ENCODE results near the gene ARID3A. TPM values are rescaled to one million over a fixed set of nuclear protein-coding genes. Genes with fewer than 3 reads are reported as not detected.

ARID3A gene
- total RNA-seq, 2 experiments from 2014 or later = 9.9 to 21.6 TPM

DNA sequence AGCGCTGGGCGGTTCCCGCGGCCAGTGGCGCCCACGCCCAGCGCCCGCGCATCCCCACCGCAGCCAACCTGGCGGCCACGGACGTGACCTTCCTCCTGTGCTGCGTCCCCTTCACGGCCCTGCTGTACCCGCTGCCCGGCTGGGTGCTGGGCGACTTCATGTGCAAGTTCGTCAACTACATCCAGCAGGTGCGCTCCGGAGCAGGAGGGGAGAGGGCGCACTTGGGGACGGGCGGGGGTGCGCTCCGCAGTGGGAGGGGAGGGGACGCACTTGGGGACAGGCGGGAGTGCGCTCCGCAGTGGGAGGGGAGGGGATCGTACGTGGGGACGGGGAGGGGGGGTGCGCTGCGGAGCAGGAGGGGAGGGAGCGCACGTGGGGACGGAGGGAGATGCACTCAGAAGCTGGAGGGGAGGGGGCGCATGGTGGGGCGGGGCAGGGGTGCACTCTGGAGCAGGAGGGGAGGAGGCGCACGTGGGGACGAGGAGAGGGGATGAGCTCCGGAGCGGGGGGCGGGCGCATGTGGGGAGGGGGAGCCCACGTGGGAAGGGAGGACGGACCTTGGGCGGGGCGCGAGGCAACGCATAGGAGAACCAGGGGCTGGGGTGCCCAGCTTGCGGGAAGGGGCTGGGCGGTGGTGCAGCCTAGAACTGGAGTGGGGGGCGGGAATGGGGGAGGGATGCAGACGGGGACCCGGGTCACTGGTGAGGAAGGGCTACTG, 7.2 kb upstream of the ARID3A start:
- Histone ChIP-seq H4K20me1 (ENCODE audit: insufficient read depth, low read length) (no peaks in the 10 kb centered on the region), H3K9me3 (ENCODE audit: low read length) (no peaks in the 10 kb centered on the region), H2AFZ (ENCODE audit: low read length) (no peak overlapping the region), H3K4me3 (ENCODE audit: low read depth, low read length, poor library complexity, severe bottlenecking) (no peak overlapping the region), H3K79me2 (ENCODE audit: insufficient read depth, low read depth, low read length) (no peaks in the 10 kb centered on the region), H3K36me3 (ENCODE audit: insufficient read depth, low read length) (no peaks in the 10 kb centered on the region), H3K27ac (ENCODE audit: low read depth, low read length, poor library complexity, severe bottlenecking) (no peak overlapping the region), H3K4me1 (ENCODE audit: insufficient read depth, low read length, poor library complexity, severe bottlenecking) (peaks cover 11% of the 10 kb centered on the region), H3K4me2 (ENCODE audit: low read length) (no peak overlapping the region), H3K9me2 (ENCODE audit: insufficient read depth, low read length) (no peaks in the 10 kb centered on the region)
- TF ChIP-seq EZH2phosphoT487 (IDR thresholded peaks at IDR 0.05; ENCODE audit: borderline replicate concordance, low read depth, low read length) (no peak), CTCF (conservative IDR thresholded peaks at IDR 0.05; ENCODE audit: low read length) (no peak)
- ChIA-PET POLR2A (no interaction called here), CTCF (ENCODE audit: unreplicated experiment) (interaction anchor here (0.5 kb wide), 1 partner anchor 9 kb away, joined by 6 read pairs; no protein-coding TSS in a partner anchor)
- intact Hi-C loops (cut with micrococcal nuclease; ENCODE audit: unreplicated experiment) = no loop called here
- DNase-seq (ENCODE audit: low spot score) = no peak
- BruUV-seq (replicated peaks) = no TSS peak

DNA sequence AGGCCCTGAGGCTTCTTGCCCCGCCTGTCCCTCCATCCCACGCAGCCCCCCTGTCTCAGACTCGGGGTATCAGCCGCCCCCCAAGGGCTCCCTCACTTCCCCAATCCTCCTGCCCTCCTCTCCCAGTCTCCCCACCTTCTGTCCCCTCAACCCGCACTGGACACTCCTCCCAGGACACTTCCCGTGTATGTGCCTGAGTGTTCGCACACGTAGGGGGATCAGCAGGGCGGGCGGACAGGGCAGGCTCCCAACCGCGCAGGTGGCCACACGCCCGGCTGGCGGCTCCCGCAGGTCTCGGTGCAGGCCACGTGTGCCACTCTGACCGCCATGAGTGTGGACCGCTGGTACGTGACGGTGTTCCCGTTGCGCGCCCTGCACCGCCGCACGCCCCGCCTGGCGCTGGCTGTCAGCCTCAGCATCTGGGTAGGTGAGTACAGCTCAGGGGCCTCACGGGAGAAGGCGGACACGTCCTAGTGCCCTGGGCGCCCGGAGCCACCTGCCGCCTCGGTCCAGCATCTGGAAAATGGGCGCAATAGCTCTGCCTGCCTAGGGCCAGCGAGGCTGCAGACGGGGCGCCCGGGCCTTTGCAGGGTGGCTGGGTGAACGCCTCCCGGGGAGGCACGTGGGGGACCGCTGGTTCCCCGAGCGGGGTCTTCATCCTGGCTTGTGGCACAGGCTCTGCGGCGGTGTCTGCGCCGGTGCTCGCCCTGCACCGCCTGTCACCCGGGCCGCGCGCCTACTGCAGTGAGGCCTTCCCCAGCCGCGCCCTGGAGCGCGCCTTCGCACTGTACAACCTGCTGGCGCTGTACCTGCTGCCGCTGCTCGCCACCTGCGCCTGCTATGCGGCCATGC, 6.4 kb upstream of the ARID3A start:
- H3K4me1 ChIP-seq (ENCODE audit: insufficient read depth, low read length, poor library complexity, severe bottlenecking) = peaks cover 14% of the 10 kb centered on the region
- no peak overlapping the region for H2AFZ ChIP-seq (ENCODE audit: low read length)
- ChIA-PET CTCF (ENCODE audit: unreplicated experiment) (interaction anchor here (0.5 kb wide), 1 partner anchor 10 kb away, joined by 6 read pairs; no protein-coding TSS in a partner anchor), POLR2A (no interaction called here)
- no peak overlapping the region for H3K4me2 ChIP-seq (ENCODE audit: low read length)
- no peak for TF ChIP-seq CTCF (conservative IDR thresholded peaks at IDR 0.05; ENCODE audit: low read length)
- peak; percentile 32; the same call in 1 of the 2 replicates for TF ChIP-seq EZH2phosphoT487 (IDR thresholded peaks at IDR 0.05; ENCODE audit: borderline replicate concordance, low read depth, low read length)
- no peaks in the 10 kb centered on the region for H3K9me2 ChIP-seq (ENCODE audit: insufficient read depth, low read length)
- H3K36me3 ChIP-seq (ENCODE audit: insufficient read depth, low read length) = no peaks in the 10 kb centered on the region
- no TSS peak for BruUV-seq (replicated peaks)
- H4K20me1 ChIP-seq (ENCODE audit: insufficient read depth, low read length) = no peaks in the 10 kb centered on the region
- H3K4me3 ChIP-seq (ENCODE audit: low read depth, low read length, poor library complexity, severe bottlenecking) = no peak overlapping the region
- no peak overlapping the region for H3K27ac ChIP-seq (ENCODE audit: low read depth, low read length, poor library complexity, severe bottlenecking)
- H3K79me2 ChIP-seq (ENCODE audit: insufficient read depth, low read depth, low read length) = no peaks in the 10 kb centered on the region
- no peak for DNase-seq (ENCODE audit: low spot score)
- H3K9me3 ChIP-seq (ENCODE audit: low read length) = no peaks in the 10 kb centered on the region
- intact Hi-C loops (cut with micrococcal nuclease; ENCODE audit: unreplicated experiment) = no loop called here
